HG03575 (cell line): Measurements from ENCODE around the gene DTNBP1.
"Not testable (repeated sequence)": the region's sequence is repeated elsewhere in the genome, so short reads cannot be mapped to it uniquely, and the experiment has no call there.

Experiments
- ATAC-seq: cut with Tn5 transposase; IDR thresholded peaks from one replicate; pipeline ENCODE4 v1.9.1; 2021; ENCODE audit not compliant: unreplicated experiment, insufficient number of reproducible peaks, low FRiP score; ENCODE audit errors: extremely low read depth

Gene DTNBP1

DNA sequence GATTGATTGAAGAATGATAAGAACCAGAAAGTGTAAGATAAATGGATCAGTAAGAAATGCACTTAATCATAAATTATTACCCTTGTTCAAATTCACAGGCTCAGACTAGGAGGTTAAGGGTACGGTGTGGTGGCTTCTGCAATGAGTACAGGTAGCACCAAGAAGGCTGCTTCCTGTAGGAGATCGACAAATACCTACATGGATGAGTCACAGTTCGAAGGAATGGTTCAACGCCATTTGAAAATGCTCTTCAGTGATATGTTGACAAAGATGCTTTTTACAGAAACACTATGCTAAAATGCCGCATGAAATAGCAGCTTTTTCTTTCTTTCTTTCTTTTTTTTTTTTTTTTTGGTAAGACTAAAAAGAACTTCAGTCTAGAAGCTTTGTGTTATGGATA lies 116.2 kb downstream of the DTNBP1 start:
- ATAC-seq: no peak

GRCh38 chr6:15544321-15544900 lies 118.4 kb downstream of the DTNBP1 start:
- no peak for ATAC-seq

DNA sequence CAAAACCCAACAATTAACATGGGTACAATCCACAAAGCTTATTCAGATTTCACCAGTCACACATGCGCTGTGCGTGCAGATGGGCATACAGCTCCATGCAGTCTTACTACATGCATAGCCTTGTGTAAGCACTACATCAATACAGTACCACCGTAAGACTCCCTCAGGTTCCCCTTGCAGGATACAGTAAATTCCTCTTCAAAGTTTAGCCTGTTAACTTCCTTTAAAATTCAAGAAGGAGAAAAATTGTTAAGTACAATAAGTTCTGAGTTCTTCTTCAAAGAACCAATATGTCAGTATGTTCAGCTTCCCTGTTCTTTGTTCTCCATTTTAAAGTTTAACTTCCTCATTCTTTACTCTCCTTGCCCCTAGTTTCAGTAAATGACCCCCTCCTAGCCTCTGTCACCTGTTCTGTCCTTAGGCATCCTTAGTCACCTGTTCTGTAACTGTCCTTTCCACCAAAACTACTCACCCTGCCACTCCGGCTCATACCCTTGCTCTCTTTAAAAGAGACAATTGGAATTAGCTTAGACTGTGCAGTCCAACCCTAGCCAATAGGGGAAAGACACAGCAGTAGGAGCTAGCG lies 119.4 kb downstream of the DTNBP1 start:
- ATAC-seq: not testable (repeated sequence)

GRCh38 chr6:15539722-15540270 lies 123.0 kb downstream of the DTNBP1 start:
- no peak for ATAC-seq

- ATAC-seq: no peak
Observed at GRCh38 chr6:15538766-15539495, 123.9 kb downstream of the DTNBP1 start.

- ATAC-seq: no peak
Observed at GRCh38 chr6:15538106-15538505, 124.7 kb downstream of the DTNBP1 start.

DNA sequence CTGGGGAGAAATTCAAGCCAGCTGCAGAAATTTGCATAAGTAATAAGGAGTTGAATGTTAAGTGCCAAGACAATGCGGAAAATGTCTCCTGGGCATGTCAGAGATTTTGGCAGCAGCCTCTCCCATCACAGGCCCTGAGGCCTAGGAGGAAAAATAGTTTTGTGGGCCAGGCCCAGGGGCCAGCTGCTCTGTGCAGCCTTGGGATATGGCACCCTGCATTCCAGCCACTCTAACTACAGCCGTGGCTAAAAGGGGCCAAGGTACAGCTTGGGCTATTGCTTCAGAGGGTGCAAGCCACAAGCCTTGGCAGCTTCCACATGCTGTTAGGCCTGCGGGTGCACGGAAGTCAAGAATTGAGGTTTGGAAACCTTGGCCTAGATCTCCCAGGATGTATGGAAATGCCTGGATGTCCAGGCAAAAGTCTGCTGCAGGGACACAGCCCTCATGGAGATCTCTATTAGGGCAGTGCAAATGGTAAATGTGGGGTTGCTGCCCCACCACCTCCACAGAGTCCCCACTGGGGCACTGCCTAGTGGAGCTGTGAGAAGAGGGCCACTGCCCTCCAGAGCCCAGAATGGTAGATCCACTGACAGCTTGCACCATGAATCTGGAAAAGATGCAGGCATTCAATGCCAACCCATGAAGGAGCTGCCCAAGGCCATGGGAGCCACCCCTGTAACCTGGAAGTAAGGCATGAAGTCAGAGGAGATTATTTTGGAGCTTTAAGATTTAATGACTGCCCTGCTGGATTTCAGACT lies 126.5 kb downstream of the DTNBP1 start:
- no peak for ATAC-seq

GRCh38 chr6:15535495-15536197 lies 127.2 kb downstream of the DTNBP1 start:
- ATAC-seq: no peak

DNA sequence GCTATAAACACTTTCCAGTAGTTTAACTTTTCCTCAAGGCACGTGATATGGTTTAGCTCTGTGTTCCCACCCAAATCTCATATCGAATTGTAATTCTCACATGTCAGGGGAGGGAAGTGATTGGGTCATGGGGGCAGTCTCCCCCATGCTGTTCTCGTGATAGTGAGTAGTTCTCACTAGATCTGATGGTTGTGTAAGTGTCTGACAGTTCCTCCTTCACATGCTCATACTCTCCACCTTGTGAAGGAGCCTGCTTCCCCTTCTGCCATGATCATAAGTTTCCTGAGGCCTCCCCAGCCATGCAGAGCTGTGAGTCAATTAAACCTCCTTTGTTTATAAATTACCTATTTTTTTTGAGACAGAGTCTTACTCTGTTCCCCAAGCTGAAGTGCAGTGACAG lies 127.9 kb downstream of the DTNBP1 start:
- no peak for ATAC-seq

GRCh38 chr6:15533379-15534026 lies 129.3 kb downstream of the DTNBP1 start:
- ATAC-seq: no peak

GRCh38 chr6:15531973-15532372 lies 130.9 kb downstream of the DTNBP1 start:
- no peak for ATAC-seq

DNA sequence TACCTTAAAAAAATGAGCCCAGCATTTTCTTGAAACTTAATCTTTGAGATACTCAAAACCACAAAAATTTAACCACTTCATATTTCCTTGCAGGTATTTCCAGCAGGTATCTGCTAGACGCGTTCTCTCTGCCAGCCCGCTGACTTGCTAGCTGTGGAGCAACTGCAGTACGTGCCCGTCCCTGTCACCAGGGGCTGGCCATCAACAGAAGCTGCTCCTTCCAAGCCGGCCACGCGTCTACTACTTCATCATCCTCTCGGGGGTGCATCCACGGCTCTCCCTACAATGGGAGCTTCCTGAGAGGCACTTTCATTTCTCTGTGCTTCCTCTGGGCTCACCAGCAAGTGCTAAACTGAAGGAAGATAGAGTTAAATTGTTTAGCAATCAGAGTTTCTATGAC lies 132.4 kb downstream of the DTNBP1 start:
- no peak for ATAC-seq

DNA sequence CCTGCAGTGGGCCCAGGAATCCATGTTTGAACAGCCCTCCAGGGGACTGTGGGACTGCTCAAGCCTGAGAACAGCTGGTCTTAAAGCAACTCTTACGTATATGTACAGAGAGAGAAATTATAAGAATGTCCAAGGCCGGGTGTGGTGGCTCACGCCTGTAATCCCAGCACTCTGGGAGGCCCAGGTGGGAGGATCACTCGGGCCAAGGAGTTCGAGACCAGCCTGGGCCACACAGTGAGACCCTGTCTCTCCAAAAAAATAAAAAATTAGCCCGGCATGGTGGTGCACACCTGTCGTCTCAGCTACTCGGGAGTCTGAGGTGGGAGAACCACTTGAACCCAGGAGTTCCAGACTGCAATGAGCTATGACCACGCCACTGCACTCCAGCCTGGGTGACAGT lies 134.0 kb downstream of the DTNBP1 start:
- no peak for ATAC-seq

DNA sequence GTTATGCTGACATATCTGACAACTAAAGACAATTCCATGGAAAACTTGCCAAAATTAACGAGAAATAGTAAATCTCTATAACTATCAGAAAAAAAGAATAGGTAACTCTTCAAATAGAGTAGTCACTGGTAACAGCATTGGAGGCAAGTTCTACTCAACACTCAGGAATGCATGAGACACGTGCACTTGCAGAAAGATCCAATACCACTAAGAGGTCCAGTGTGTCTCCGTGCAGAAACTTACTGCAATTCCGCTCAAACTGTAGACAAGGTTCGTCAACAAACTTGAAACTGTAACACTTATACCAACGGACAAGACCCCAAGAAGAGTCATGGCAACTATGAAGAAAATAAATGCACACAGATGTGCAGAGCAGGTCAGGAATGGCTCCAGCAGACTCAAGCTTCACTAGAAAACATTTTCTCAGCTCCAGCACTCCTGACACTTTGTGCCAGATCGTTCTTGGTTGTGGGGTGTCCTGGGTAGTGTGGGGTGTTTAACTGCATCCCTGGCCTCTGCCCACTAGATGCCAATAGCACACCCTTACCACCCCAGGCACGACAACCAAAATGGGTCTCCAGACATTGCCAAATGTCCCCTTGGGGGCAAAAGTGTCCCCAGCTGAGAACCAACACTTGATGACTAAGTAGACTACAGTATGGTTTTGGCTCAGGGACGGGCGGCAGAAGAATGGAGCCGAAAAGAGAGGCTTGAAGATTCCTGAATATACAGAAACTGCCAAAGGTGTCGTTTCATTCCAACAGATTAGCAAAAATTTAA lies 134.8 kb downstream of the DTNBP1 start:
- ATAC-seq: no peak

GRCh38 chr6:15526212-15526701 lies 136.6 kb downstream of the DTNBP1 start:
- no peak for ATAC-seq

DNA sequence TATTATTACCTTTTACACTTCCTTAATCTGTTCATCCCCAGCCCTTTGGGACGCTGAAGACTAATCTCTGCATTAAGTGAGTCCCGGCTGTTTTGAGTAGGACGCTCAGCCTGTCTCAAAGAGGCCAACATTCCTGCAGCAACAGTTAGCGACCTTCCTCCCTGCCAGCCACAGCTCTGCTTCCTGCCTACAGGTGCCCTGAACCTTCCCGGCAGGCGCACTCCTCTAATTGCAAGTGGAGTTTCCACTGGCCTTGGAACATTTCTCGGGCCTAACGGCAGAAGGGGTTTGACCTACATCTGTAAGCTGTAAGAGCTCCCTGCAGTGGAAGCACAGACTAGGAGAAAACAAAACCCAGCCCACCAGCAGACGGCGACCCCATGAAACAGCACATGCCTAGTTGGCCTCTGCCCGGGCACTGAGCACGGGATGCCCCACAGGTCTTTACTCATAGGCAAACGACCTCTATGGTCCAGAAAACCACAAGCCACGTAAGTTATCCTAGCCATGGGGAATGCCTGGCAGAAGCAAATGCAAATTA lies 137.9 kb downstream of the DTNBP1 start:
- ATAC-seq: no peak
